HepG2 (cell line): ENCODE results near the gene ZNF48. TPM values are rescaled to one million over a fixed set of nuclear protein-coding genes. Genes with fewer than 3 reads are reported as not detected.

Experiments used
- ATAC-seq: fragments of 200-7000 bp; cut with Tn5 transposase; 3 replicates; pipeline ENCODE4 v1.9.1; 2020; ENCODE audit warnings: mild to moderate bottlenecking, moderate library complexity
- BruUV-seq: library from RNA; stranded (reverse); fragments of 400-500 nt; replicated peaks from 2 replicates; lab custom pipeline; 2021; lab: Mats Ljungman, UMichigan
- CTCF ChIA-PET: fragments of 300-600 bp; formaldehyde crosslinking; extraction: SDS; loops from one replicate; lab custom pipeline; 2021; ENCODE audit warnings: low total read pairs, inconsistent platforms, low intra/inter-chr PET ratio; lab: Yijun Ruan, JAX
- POLR2A ChIA-PET: fragments of 350-600 bp; sonication (Branson Sonifier 250); formaldehyde crosslinking; loops from one replicate; lab custom pipeline; 2020; ENCODE audit warnings: antibody characterized with exemption, inconsistent platforms; lab: Yijun Ruan, JAX
- DNase-seq: peaks from one replicate; pipeline ENCODE4 v3.0.0-alpha.2; 2015; ENCODE audit warnings: low spot score
- FAIRE-seq: peaks from 3 replicates; lab custom pipeline; 2011; peaks lifted over from hg19 to GRCh38; lab: Jason Lieb, UNC
- H2AFZ ChIP-seq: one replicate; pipeline ENCODE4 v1.6.1; 2011; ENCODE audit warnings: low read length, inconsistent platforms
- H3K27ac ChIP-seq: fragments of 300-600 bp; 3 replicates; pipeline ENCODE4 v1.8.0; 2011; ENCODE audit warnings: mixed run types, mild to moderate bottlenecking, mixed read lengths, low read length, inconsistent platforms; ENCODE audit not compliant: insufficient read depth; ENCODE audit errors: extremely low read length
- H3K27me3 ChIP-seq, 2 experiments: fragments of 200-600 bp in 1 of 2; 2 replicates in 1 of 2; 3 replicates in 1 of 2; pipeline versions ENCODE4 v1.6.0 to v1.8.0; 2011; ENCODE audit warnings: low read length in 2 of 2, mild to moderate bottlenecking in 2 of 2, moderate library complexity in 2 of 2, inconsistent platforms in 1 of 2; ENCODE audit not compliant: insufficient read depth in 2 of 2, control insufficient read depth in 1 of 2
- H3K36me3 ChIP-seq, 2 experiments: fragments of 200-600 bp in 1 of 2; replicated peaks in 1 of 2; 2 replicates in 1 of 2; 3 replicates in 1 of 2; pipeline versions ENCODE4 v1.5.1 to v1.8.0; 2011; ENCODE audit warnings: low read length in 2 of 2, inconsistent platforms in 1 of 2; ENCODE audit not compliant: insufficient read depth in 2 of 2, control insufficient read depth in 1 of 2
- H3K4me1 ChIP-seq: 2 replicates; pipeline ENCODE4 v1.5.1; 2012; ENCODE audit warnings: low read length, inconsistent platforms; ENCODE audit not compliant: insufficient read depth
- H3K4me2 ChIP-seq: 2 replicates; pipeline ENCODE4 v1.6.0; 2011; ENCODE audit warnings: low read depth, low read length, inconsistent platforms
- H3K4me3 ChIP-seq, 3 experiments: fragments of 200-600 bp in 1 of 3; sonication (generic), shearing (Covaris generic) in 1 of 3; replicated peaks in 1 of 3; 2 replicates each; pipeline ENCODE4 v1.5.1; 2011 to 2016; ENCODE audit warnings: low read length in 3 of 3, inconsistent platforms in 2 of 3, low read depth in 2 of 3, mild to moderate bottlenecking in 2 of 3, control low read depth in 1 of 3, mixed read lengths in 1 of 3; ENCODE audit not compliant: insufficient read depth in 1 of 3
- H3K79me2 ChIP-seq: one replicate; pipeline ENCODE4 v1.6.1; 2011; ENCODE audit warnings: low read length, inconsistent platforms; ENCODE audit not compliant: insufficient read depth
- H3K9ac ChIP-seq: 2 replicates; pipeline ENCODE4 v1.6.0; 2011; ENCODE audit warnings: mild to moderate bottlenecking, low read depth, low read length, inconsistent platforms; ENCODE audit not compliant: insufficient read depth
- H3K9me3 ChIP-seq: 2 replicates; pipeline ENCODE4 v1.5.1; 2012; ENCODE audit warnings: mild to moderate bottlenecking, low read length
- H4K20me1 ChIP-seq: 2 replicates; pipeline ENCODE4 v1.6.0; 2011; ENCODE audit warnings: inconsistent platforms, mild to moderate bottlenecking, low read length, moderate library complexity; ENCODE audit not compliant: insufficient read depth
- CBX5 ChIP-seq: sonication (generic); formaldehyde crosslinking; IDR thresholded peaks from 2 replicates; pipeline ENCODE4 v1.4.0; 2020; ENCODE audit warnings: missing genetic modification reagents, borderline replicate concordance
- CHD2 ChIP-seq: IDR thresholded peaks from 2 replicates; pipeline ENCODE4 v1.6.1; 2011; ENCODE audit warnings: low read depth, low read length, improper control_type of control experiment
- EED ChIP-seq: sonication (generic); formaldehyde crosslinking; IDR thresholded peaks from 2 replicates; pipeline ENCODE4 v1.5.0; 2020; ENCODE audit warnings: mild to moderate bottlenecking, missing genetic modification reagents
- HNRNPUL1 ChIP-seq: fragments of 200-400 bp; formaldehyde crosslinking; IDR thresholded peaks from 2 replicates; pipeline ENCODE4 v1.6.1; 2017; ENCODE audit warnings: low read depth, mild to moderate bottlenecking, low read length, moderate library complexity
- KDM5B ChIP-seq: sonication (generic); formaldehyde crosslinking; IDR thresholded peaks from 2 replicates; pipeline ENCODE4 v1.4.0; 2020; ENCODE audit warnings: missing genetic modification reagents, mild to moderate bottlenecking, borderline replicate concordance
- SMAD1 ChIP-seq: sonication (generic); formaldehyde crosslinking; IDR thresholded peaks from 2 replicates; pipeline ENCODE4 v1.4.0; 2020; ENCODE audit warnings: missing genetic modification reagents, low read depth, mild to moderate bottlenecking, borderline replicate concordance
- U2AF2 ChIP-seq: fragments of 200-400 bp; formaldehyde crosslinking; IDR thresholded peaks from 2 replicates; pipeline ENCODE4 v1.6.1; 2017; ENCODE audit warnings: low read depth, mild to moderate bottlenecking, low read length
- ZBTB38 ChIP-seq: sonication (generic); formaldehyde crosslinking; IDR thresholded peaks from 2 replicates; pipeline ENCODE4 v1.5.1; 2020; ENCODE audit warnings: mild to moderate bottlenecking, missing genetic modification reagents
- ZKSCAN8 ChIP-seq: IDR thresholded peaks from 2 replicates; pipeline ENCODE4 v1.6.1; 2016; ENCODE audit warnings: borderline replicate concordance, missing genetic modification reagents, missing compliant biosample characterization
- ZNF138 ChIP-seq: sonication (generic); formaldehyde crosslinking; IDR thresholded peaks from 2 replicates; pipeline ENCODE4 v1.5.0; 2020; ENCODE audit warnings: mild to moderate bottlenecking, low read depth, missing genetic modification reagents
- ZNF275 ChIP-seq: sonication (generic); formaldehyde crosslinking; IDR thresholded peaks from 2 replicates; pipeline ENCODE4 v1.8.0; 2022; ENCODE audit warnings: missing genetic modification reagents, mild to moderate bottlenecking, inconsistent platforms, borderline replicate concordance
- ZNF318 ChIP-seq: sonication (generic); formaldehyde crosslinking; IDR thresholded peaks from 2 replicates; pipeline ENCODE4 v1.4.0; 2020; ENCODE audit warnings: mild to moderate bottlenecking, missing genetic modification reagents
- ZNF382 ChIP-seq: sonication (generic); formaldehyde crosslinking; IDR thresholded peaks from 2 replicates; pipeline ENCODE4 v1.5.0; 2020; ENCODE audit warnings: missing genetic modification reagents, mild to moderate bottlenecking, borderline replicate concordance
- WGBS: methylation state at CpG from one replicate; pipeline ENCODE4 v1.1.6; 2017; ENCODE audit warnings: low lambda C conversion rate; 5-methylcytosine and 5-hydroxymethylcytosine counted together
- in situ Hi-C: cut with HindIII; loops from 2 replicates; pipeline ENCODE4 v1.10.0; 2017; ENCODE audit warnings: low pct_unique_long_range_greater_than_20kb; ENCODE audit not compliant: extremely low pct_ligation_motif_present
- intact Hi-C: fragments of 100-400 bp; cut with micrococcal nuclease; formaldehyde crosslinking; loops from one replicate; pipeline ENCODE4 v1.10.0; 2022; ENCODE audit not compliant: unreplicated experiment
- polyA plus RNA-seq, 8 experiments: library from polyadenylated mRNA; depleted of rRNA in 3 of 8; stranded (reverse) in 7 of 8; unstranded in 1 of 8; fragments of >200 nt; fragmentation: Illumina TruSeq in 4 of 8; extraction: Trizol in 4 of 8; gene quantifications; 2 replicates each; pipeline versions ENCODE4 v1.2.1 to v1.2.3, GENCODE V29; 2011 to 2016; ENCODE audit warnings: low read depth in 4 of 8, missing spikeins in 1 of 8, mixed read lengths in 1 of 8; ENCODE audit not compliant: insufficient read depth in 1 of 8
- total RNA-seq, 5 experiments: library from RNA; depleted of rRNA; stranded (reverse); fragments of >200 nt; fragmentation: Illumina TruSeq; extraction: Trizol; gene quantifications; 2 replicates each; pipeline ENCODE4 v1.2.3, GENCODE V29; 2016; ENCODE audit warnings: low read depth in 1 of 5

The ZNF48 gene
- total and polyA plus RNA-seq, 2 of the 13 experiments (the other 11 are each of a cell fraction or from before 2014, with no cell fraction given), result 9.9 to 12.3 TPM

- intact Hi-C loops, result loop anchor here (2.0 kb wide), 1 partner anchor 56 kb away; no protein-coding TSS in a partner anchor
- POLR2A ChIA-PET, result interaction anchor here (0.8 to 1.5 kb wide), 3 partner anchors 16 to 26 kb away, joined by 3 to 6 read pairs (median 5); partner anchors contain the start of gene ZNF48
- TF ChIP-seq U2AF2 (0 out of 2 replicates have a peak, but pooled peaks have one; percentile 28), EED (0 out of 2 replicates have a peak, but pooled peaks have one; percentile 54), CBX5 (CRISPR knock-in tag) (0 out of 2 replicates have a peak, but pooled peaks have one; percentile 8), SMAD1 (CRISPR knock-in tag) (0 out of 2 replicates have a peak, but pooled peaks have one; percentile 3), ZNF138 (0 out of 2 replicates have a peak, but pooled peaks have one; percentile 42), ZNF318 (no peak), HNRNPUL1 (no peak), KDM5B (CRISPR knock-in tag) (0 out of 2 replicates have a peak, but pooled peaks have one; percentile 3), ZBTB38 (CRISPR knock-in tag) (peak; percentile 57; the same call in 1 of the 2 replicates), ZNF382 (CRISPR knock-in tag) (no peak), CHD2 (0 out of 2 replicates have a peak, but pooled peaks have one; percentile 20), ZNF275 (0 out of 2 replicates have a peak, but pooled peaks have one; percentile 4), ZKSCAN8 (CRISPR knock-in tag) (no peak)
These were observed 15.9 kb upstream of the ZNF48 start for GRCh38 chr16:30379158-30379783.

More at GRCh38 chr16:30379158-30379783, 15.9 kb upstream of the ZNF48 start:
- CTCF ChIA-PET, result no interaction called here
- Histone ChIP-seq H3K79me2 (peaks cover 2% of the 10 kb centered on the region), H3K9ac (peak overlapping the region; percentile 78), H3K4me3 (peak overlapping the region; percentile 71 to 97 (median 80)), H3K4me2 (peak overlapping the region; percentile 97), H2AFZ (no peak overlapping the region), H3K27me3 (no peaks in the 10 kb centered on the region), H3K4me1 (peaks cover 52% of the 10 kb centered on the region), H3K9me3 (no peaks in the 10 kb centered on the region), H3K36me3 (no peaks in the 10 kb centered on the region), H3K27ac (peak overlapping the region; percentile 90), H4K20me1 (no peaks in the 10 kb centered on the region)
- in situ Hi-C loops, result no loop called here
- no peak for FAIRE-seq
- no peak for ATAC-seq
- WGBS, result 29% methylated on average over 24 of the region's 27 CpGs
- BruUV-seq, result no TSS peak
- no peak for DNase-seq
